Hepatocyte (in vitro differentiated cells): Measurements from ENCODE around the gene LGI4. TPM values are rescaled to one million over a fixed set of nuclear protein-coding genes. Genes with fewer than 3 reads are reported as not detected.

ENCODE experiments used
- DNase-seq: peaks from one replicate; pipeline ENCODE4 v3.0.0-alpha.2; 2016; ENCODE audit warnings: low spot score
- H2AFZ ChIP-seq: fragments of 200-600 bp; sonication (generic); 2 replicates; pipeline ENCODE4 v1.6.0; 2016; ENCODE audit warnings: antibody characterized with exemption, mild to moderate bottlenecking
- H3K27ac ChIP-seq: fragments of 200-600 bp; sonication (generic); 2 replicates; pipeline ENCODE4 v1.5.1; 2016; ENCODE audit warnings: mild to moderate bottlenecking
- H3K27me3 ChIP-seq: fragments of 200-600 bp; sonication (generic); 2 replicates; pipeline ENCODE4 v1.6.1; 2016
- H3K36me3 ChIP-seq: fragments of 200-600 bp; sonication (generic); replicated peaks from 2 replicates; pipeline ENCODE4 v1.5.1; 2016; ENCODE audit warnings: low read depth; ENCODE audit not compliant: insufficient read depth
- H3K4me1 ChIP-seq: fragments of 200-600 bp; sonication (generic); 2 replicates; pipeline ENCODE4 v1.5.1; 2016; ENCODE audit warnings: mild to moderate bottlenecking, moderate library complexity; ENCODE audit not compliant: insufficient read depth
- H3K4me2 ChIP-seq: fragments of 200-600 bp; sonication (generic); 2 replicates; pipeline ENCODE4 v1.6.0; 2016
- H3K4me3 ChIP-seq: fragments of 200-600 bp; sonication (generic); 2 replicates; pipeline ENCODE4 v1.5.1; 2016; ENCODE audit warnings: mild to moderate bottlenecking
- H3K79me2 ChIP-seq: fragments of 200-600 bp; sonication (generic); 2 replicates; pipeline ENCODE4 v1.6.0; 2017; ENCODE audit warnings: mild to moderate bottlenecking
- H3K9me2 ChIP-seq: fragments of 200-600 bp; sonication (generic); replicated peaks from 2 replicates; pipeline ENCODE4 v1.6.0; 2017; ENCODE audit warnings: mild to moderate bottlenecking; ENCODE audit not compliant: insufficient read depth
- H3K9me3 ChIP-seq: fragments of 200-600 bp; sonication (generic); 2 replicates; pipeline ENCODE4 v1.5.1; 2016; ENCODE audit warnings: low read depth, mild to moderate bottlenecking
- H4K20me1 ChIP-seq: fragments of 200-600 bp; sonication (generic); 2 replicates; pipeline ENCODE4 v1.6.0; 2016; ENCODE audit warnings: mild to moderate bottlenecking; ENCODE audit not compliant: insufficient read depth, poor library complexity, severe bottlenecking
- EZH2 ChIP-seq: fragments of 200-600 bp; sonication (generic); IDR thresholded peaks from 2 replicates; pipeline ENCODE4 v1.6.1; 2016; ENCODE audit warnings: antibody characterized with exemption, mild to moderate bottlenecking, borderline replicate concordance
- EZH2phosphoT487 ChIP-seq: fragments of 200-600 bp; sonication (generic); IDR thresholded peaks from one replicate; pipeline ENCODE4 v1.6.1; 2018; ENCODE audit warnings: antibody characterized with exemption, mild to moderate bottlenecking, low read depth, moderate library complexity; ENCODE audit not compliant: unreplicated experiment, severe bottlenecking
- WGBS: methylation state at CpG from one replicate; pipeline ENCODE4 v1.1.6; 2016; ENCODE audit warnings: low lambda C conversion rate; ENCODE audit errors: missing lambda C conversion rate; 5-methylcytosine and 5-hydroxymethylcytosine counted together
- polyA plus RNA-seq: library from polyadenylated mRNA; unstranded; fragments of >200 nt; fragmentation: Nextera tagmentation; extraction: Ambion mirVana; gene quantifications from 2 replicates; pipeline ENCODE4 v1.2.1, GENCODE V29; 2016
- total RNA-seq: library from RNA; depleted of rRNA; stranded (reverse); fragments of >200 nt; gene quantifications from 2 replicates; pipeline ENCODE4 v1.2.3, GENCODE V29; 2014
- TF ChIP-seq, protein P1 (sequence below): fragments of 200-600 bp; sonication (generic); IDR thresholded peaks from 2 replicates; pipeline ENCODE4 v1.5.1; 2016; ENCODE audit warnings: antibody characterized with exemption, mild to moderate bottlenecking; ENCODE audit not compliant: poor library complexity

Gene LGI4
- total and polyA plus RNA-seq, 2 experiments from 2014 or later, result 5.2 to 6.3 TPM

DNA sequence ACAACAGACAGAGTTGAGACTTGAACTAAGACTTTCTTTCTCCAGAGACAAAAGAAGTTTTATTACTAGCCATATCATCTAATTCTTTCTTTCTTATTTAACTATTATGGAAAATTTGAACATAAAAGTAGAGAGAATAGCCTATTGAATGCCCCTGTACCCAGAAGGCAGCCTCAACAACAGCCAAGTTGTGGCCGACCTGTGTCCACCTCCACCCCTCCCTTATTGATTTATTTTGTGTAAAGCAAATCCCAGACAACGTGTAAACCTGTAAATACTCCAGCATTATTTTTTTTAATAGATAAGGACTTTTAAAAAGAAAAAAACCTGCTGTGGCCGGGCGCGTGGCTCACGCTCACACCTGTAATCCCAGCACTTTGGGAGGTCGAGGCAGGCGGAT lies 45.3 kb downstream of the LGI4 start:
- 85% methylated on average over 8 of the region's 8 CpGs for WGBS
- Histone ChIP-seq H2AFZ (no peak overlapping the region), H3K36me3 (no peaks in the 10 kb centered on the region), H3K27me3 (no peaks in the 10 kb centered on the region), H3K9me3 (no peaks in the 10 kb centered on the region), H4K20me1 (no peaks in the 10 kb centered on the region), H3K4me3 (no peak overlapping the region), H3K9me2 (no peaks in the 10 kb centered on the region), H3K4me2 (no peak overlapping the region), H3K27ac (no peak overlapping the region), H3K4me1 (peaks cover 7% of the 10 kb centered on the region), H3K79me2 (no peaks in the 10 kb centered on the region)
- TF ChIP-seq EZH2phosphoT487, result no peak
- TF ChIP-seq, protein P1, sequence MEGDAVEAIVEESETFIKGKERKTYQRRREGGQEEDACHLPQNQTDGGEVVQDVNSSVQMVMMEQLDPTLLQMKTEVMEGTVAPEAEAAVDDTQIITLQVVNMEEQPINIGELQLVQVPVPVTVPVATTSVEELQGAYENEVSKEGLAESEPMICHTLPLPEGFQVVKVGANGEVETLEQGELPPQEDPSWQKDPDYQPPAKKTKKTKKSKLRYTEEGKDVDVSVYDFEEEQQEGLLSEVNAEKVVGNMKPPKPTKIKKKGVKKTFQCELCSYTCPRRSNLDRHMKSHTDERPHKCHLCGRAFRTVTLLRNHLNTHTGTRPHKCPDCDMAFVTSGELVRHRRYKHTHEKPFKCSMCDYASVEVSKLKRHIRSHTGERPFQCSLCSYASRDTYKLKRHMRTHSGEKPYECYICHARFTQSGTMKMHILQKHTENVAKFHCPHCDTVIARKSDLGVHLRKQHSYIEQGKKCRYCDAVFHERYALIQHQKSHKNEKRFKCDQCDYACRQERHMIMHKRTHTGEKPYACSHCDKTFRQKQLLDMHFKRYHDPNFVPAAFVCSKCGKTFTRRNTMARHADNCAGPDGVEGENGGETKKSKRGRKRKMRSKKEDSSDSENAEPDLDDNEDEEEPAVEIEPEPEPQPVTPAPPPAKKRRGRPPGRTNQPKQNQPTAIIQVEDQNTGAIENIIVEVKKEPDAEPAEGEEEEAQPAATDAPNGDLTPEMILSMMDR, result no peak
- TF ChIP-seq EZH2, result no peak
- no peak for DNase-seq

DNA sequence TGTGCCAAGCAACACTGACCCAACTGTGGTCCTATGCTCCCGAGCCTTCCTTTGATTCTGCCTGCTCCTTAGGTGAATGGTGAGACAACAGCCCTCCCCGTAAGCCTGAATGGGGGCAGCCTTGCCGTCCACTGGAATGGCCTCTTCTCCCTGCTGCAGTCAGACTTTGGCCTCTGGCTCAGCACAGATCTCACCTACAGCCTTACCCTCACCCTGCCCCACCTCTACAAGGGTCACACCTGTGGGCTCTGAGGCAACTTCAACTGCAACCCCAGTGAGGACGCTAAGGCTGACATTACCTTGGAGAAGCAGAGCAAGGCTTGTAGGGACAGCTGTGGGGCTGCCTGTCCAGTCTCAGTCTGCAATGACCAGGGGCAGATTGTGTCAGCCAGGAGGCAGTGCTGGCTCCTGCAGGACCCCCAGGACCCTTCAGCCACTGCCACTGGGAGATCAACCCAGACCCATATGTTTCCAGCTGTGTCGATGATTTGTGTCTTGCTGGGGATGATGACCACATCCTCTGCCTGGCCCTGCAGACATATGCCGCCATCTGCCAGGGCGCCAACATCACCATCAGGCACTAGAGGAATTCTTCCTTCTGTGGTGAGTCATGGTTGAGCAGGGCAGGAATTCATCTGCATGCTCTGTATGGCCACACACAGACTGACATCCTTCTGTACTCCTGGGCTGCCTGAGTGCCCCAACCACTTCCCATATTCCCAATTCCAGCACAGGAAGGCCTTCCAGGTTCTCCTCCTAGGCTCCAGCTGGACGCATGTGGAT lies 46.5 kb downstream of the LGI4 start:
- Histone ChIP-seq H3K4me3 (no peak overlapping the region), H3K9me2 (no peaks in the 10 kb centered on the region), H3K4me2 (no peak overlapping the region), H3K27ac (no peak overlapping the region), H3K4me1 (peaks cover 7% of the 10 kb centered on the region), H3K27me3 (no peaks in the 10 kb centered on the region), H3K9me3 (no peaks in the 10 kb centered on the region), H2AFZ (no peak overlapping the region), H3K79me2 (no peaks in the 10 kb centered on the region), H3K36me3 (no peaks in the 10 kb centered on the region), H4K20me1 (no peaks in the 10 kb centered on the region)
- DNase-seq, result peak; percentile 58
- WGBS, result 73% methylated on average over 8 of the region's 8 CpGs
- TF ChIP-seq EZH2, result no peak

DNA sequence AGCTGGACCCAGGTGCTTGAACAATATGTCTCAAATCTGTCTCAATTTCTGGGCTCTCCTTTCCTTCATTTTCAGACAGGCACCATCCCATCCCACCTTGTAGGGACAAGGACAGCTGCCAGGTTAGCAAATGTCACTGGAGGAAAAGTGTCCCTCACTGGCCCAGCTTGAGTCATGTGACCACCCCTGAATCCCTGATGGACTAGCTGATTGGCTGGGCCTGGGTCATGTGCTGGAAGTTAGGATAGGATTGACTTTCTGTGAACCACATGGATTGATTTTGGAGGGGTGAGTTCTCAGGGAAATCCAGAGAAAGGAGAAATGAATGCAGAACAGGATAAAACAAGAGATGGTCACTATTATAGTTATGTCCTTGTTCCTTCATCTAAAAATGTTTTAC lies 47.5 kb downstream of the LGI4 start:
- Histone ChIP-seq H3K79me2 (no peaks in the 10 kb centered on the region), H3K27ac (no peak overlapping the region), H3K9me2 (no peaks in the 10 kb centered on the region), H3K27me3 (no peaks in the 10 kb centered on the region), H3K36me3 (no peaks in the 10 kb centered on the region), H2AFZ (no peak overlapping the region), H3K4me2 (no peak overlapping the region), H4K20me1 (no peaks in the 10 kb centered on the region), H3K4me1 (peaks cover 7% of the 10 kb centered on the region), H3K9me3 (no peaks in the 10 kb centered on the region), H3K4me3 (no peak overlapping the region)
- TF ChIP-seq, protein P1, result no peak
- no peak for TF ChIP-seq EZH2
- TF ChIP-seq EZH2phosphoT487, result no peak
- no peak for DNase-seq

DNA sequence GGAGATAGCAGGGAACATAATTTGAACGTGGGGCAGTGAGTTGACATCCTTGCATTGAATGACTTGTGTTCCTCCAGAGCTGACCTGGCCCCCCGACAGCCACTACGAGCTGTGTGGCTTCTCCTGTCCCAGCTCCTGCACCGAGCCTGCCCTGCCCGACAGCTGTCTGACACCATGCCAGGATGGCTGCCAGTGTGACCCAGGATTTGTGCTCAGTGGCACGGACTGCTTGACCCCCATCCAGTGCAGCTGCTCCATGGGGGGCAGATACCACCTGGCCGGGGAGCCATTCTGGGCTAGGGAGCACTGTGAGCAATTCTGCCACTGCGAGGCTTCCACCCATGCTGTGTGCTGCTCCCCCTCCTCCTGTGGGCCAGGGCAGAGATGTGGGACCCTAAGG lies 48.4 kb downstream of the LGI4 start:
- Histone ChIP-seq H3K36me3 (no peaks in the 10 kb centered on the region), H3K9me2 (no peaks in the 10 kb centered on the region), H3K4me1 (peaks cover 7% of the 10 kb centered on the region), H3K27ac (no peak overlapping the region), H3K4me3 (no peak overlapping the region), H3K27me3 (no peaks in the 10 kb centered on the region), H4K20me1 (no peaks in the 10 kb centered on the region), H3K9me3 (no peaks in the 10 kb centered on the region), H3K79me2 (no peaks in the 10 kb centered on the region), H2AFZ (no peak overlapping the region), H3K4me2 (no peak overlapping the region)
- TF ChIP-seq EZH2, result no peak
- no peak for TF ChIP-seq EZH2phosphoT487
- TF ChIP-seq, protein P1, result no peak
- DNase-seq, result no peak
- whole genome bisulfite sequencing, result 88% methylated on average over 8 of the region's 8 CpGs
